Measurements from ENCODE around the gene SGSM2. TPM values are rescaled to one million over a fixed set of nuclear protein-coding genes. Genes with fewer than 3 reads are reported as not detected.

The SGSM2 gene
- total and polyA plus RNA-seq, 2 of the 13 experiments (the other 11 are each of a cell fraction or from before 2014, with no cell fraction given) = 30.4 to 51.3 TPM

- TF ChIP-seq SNAI1 (CRISPR knock-in tag; IDR thresholded peaks at IDR 0.05; ENCODE audit: borderline replicate concordance) (0 out of 2 replicates have a peak, but pooled peaks have one; percentile 47), HIC2 (CRISPR knock-in tag; IDR thresholded peaks at IDR 0.05; ENCODE audit: low read depth) (no peak), ZNF780A (CRISPR knock-in tag; IDR thresholded peaks at IDR 0.05) (no peak), SOX6 (IDR thresholded peaks at IDR 0.05) (no peak), SOX6 (CRISPR knock-in tag; IDR thresholded peaks at IDR 0.05) (no peak), HCFC1 (IDR thresholded peaks at IDR 0.05; ENCODE audit: low read depth, low read length) (no peak), HOXA7 (CRISPR knock-in tag; IDR thresholded peaks at IDR 0.05) (no peak), ELF4 (CRISPR knock-in tag; IDR thresholded peaks at IDR 0.05; ENCODE audit: borderline replicate concordance) (no peak), SP1 (IDR thresholded peaks at IDR 0.05) (no peak), SP1 (CRISPR knock-in tag; IDR thresholded peaks at IDR 0.05) (peak; percentile 73), SUZ12 (IDR thresholded peaks at IDR 0.05; ENCODE audit: low read depth, low read length) (no peak), ZNF724P (CRISPR knock-in tag; IDR thresholded peaks at IDR 0.05; ENCODE audit: borderline replicate concordance) (no peak), ZNF878 (CRISPR knock-in tag; IDR thresholded peaks at IDR 0.05) (peak; percentile 74; the same call in 1 of the 2 replicates), HNRNPK (IDR thresholded peaks at IDR 0.05; ENCODE audit: low read depth, low read length, poor library complexity, severe bottlenecking) (peak; percentile 53), ZNF616 (CRISPR knock-in tag; IDR thresholded peaks at IDR 0.05; ENCODE audit: low read depth) (peak; percentile 46; the same call in 1 of the 2 replicates), HHEX (CRISPR knock-in tag; IDR thresholded peaks at IDR 0.05) (no peak), ZSCAN29 (CRISPR knock-in tag; conservative IDR thresholded peaks at IDR 0.05) (0 out of 2 replicates have a peak, but pooled peaks have one; percentile 37), ZNF609 (CRISPR knock-in tag; IDR thresholded peaks at IDR 0.05; ENCODE audit: borderline replicate concordance) (no peak), FOSL2 (CRISPR knock-in tag; IDR thresholded peaks at IDR 0.05) (peak; percentile 30), ZNF101 (CRISPR knock-in tag; IDR thresholded peaks at IDR 0.05; ENCODE audit: borderline replicate concordance, low read depth) (no peak), HBP1 (CRISPR knock-in tag; IDR thresholded peaks at IDR 0.05; ENCODE audit: low read depth) (peak; percentile 80; the same call in 1 of the 2 replicates), GFI1 (CRISPR knock-in tag; IDR thresholded peaks at IDR 0.05; ENCODE audit: borderline replicate concordance) (peak; percentile 66; the same call in 1 of the 2 replicates)
Measured at GRCh38 chr17:2303204-2304188, 33.8 kb upstream of the SGSM2 start, which contains the start of the genes SMG6 and SRR (continued).

Data from HepG2 (cell line).